SK-N-MC (cell line): ENCODE results near the gene RXFP4.

Experiments used
- EZH2 ChIP-seq: fragments of 200-600 bp; sonication (generic); IDR thresholded peaks from one replicate; pipeline ENCODE4 v1.6.1; 2017; ENCODE audit warnings: antibody characterized with exemption
- POLR2AphosphoS5 ChIP-seq: IDR thresholded peaks from 2 replicates; pipeline ENCODE4 v1.6.1; 2012; ENCODE audit warnings: mild to moderate bottlenecking, low read depth, low read length, borderline replicate concordance

DNA sequence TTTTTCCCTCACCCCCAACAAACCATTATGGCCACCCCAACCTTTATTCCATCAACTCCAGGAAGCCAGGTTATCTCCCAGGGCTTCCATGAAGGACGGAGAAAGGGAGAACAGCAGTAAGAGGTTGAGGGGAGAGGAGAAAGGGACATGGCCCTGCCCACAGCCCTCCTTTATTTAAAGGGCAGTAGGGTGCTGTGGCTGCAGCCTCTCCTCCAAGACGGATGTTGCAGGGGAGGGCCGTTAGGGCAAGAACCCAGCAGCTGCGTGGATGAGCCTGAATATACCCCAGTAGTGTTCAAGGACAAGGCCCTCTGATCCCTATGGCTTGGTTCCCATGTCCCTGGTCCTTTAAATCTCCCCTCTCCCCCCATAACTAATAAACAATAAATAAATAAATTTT, 5.9 kb downstream of the RXFP4 start:
- TF ChIP-seq EZH2 (no peak), POLR2AphosphoS5 (no peak)
